Breast epithelium (tissue), 3 donors: Measurements from ENCODE around the gene ITM2C.

Experiments used
- POLR2AphosphoS5 ChIP-seq, 3 donors: sonication (generic); formaldehyde crosslinking; IDR thresholded peaks; one replicate each; pipeline ENCODE4 v1.6.1; 2017; ENCODE audit warnings: antibody characterized with exemption in 3 of 3
- TF ChIP-seq, protein P1 (sequence below), 3 donors: fragments of 450-650 bp; IDR thresholded peaks; one replicate each; pipeline ENCODE4 v1.5.1; 2016 to 2017; ENCODE audit warnings: antibody characterized with exemption in 3 of 3, mild to moderate bottlenecking in 3 of 3, moderate library complexity in 3 of 3

DNA sequence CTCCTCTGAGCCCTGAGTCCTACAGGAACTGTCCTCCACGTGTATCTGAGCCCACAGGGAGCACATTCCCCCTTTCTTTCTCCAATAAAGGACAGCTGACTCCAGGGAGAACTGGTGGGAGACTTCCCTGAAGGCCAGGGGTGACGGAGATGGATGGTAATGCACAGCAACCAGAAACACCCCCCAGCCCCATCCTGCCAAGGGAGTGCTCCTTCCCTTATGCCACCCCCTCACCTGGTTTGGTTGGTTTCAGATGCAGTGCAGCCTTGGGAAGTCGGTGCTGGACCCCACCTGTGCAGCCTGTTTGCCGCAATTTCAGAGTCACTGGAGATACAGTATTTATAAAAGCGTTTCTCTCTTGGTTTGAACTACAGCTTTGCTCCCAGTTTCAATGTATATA is 36.3 kb downstream of the ITM2C start:
- TF ChIP-seq, protein P1, sequence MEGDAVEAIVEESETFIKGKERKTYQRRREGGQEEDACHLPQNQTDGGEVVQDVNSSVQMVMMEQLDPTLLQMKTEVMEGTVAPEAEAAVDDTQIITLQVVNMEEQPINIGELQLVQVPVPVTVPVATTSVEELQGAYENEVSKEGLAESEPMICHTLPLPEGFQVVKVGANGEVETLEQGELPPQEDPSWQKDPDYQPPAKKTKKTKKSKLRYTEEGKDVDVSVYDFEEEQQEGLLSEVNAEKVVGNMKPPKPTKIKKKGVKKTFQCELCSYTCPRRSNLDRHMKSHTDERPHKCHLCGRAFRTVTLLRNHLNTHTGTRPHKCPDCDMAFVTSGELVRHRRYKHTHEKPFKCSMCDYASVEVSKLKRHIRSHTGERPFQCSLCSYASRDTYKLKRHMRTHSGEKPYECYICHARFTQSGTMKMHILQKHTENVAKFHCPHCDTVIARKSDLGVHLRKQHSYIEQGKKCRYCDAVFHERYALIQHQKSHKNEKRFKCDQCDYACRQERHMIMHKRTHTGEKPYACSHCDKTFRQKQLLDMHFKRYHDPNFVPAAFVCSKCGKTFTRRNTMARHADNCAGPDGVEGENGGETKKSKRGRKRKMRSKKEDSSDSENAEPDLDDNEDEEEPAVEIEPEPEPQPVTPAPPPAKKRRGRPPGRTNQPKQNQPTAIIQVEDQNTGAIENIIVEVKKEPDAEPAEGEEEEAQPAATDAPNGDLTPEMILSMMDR (IDR thresholded peaks at IDR 0.05): no peak
- no peak for TF ChIP-seq POLR2AphosphoS5 (IDR thresholded peaks at IDR 0.05)
